ACHN (cell line): ENCODE results near the gene PALLD.

Experiments used
- DNase-seq: peaks from one replicate; pipeline ENCODE4 v3.0.0-alpha.2; 2015
- in situ Hi-C: cut with HindIII; loops from 2 replicates; pipeline ENCODE4 v1.10.0; 2017; ENCODE audit warnings: low sequenced_read_pairs, low pct_ligation_motif_present, low pct_unique_long_range_greater_than_20kb

Gene PALLD

GRCh38 chr4:168541266-168541953 lies 44.6 kb downstream of the PALLD start:
- in situ Hi-C loops, result no loop called here
- peak; percentile 18 for DNase-seq

- in situ Hi-C loops, result no loop called here
- DNase-seq, result no peak
These were observed 52.3 kb downstream of the PALLD start for GRCh38 chr4:168549143-168549542.

- in situ Hi-C loops, result no loop called here
- no peak for DNase-seq
These were observed 53.4 kb downstream of the PALLD start for GRCh38 chr4:168550064-168550766.

- in situ Hi-C loops, result no loop called here
These were observed 54.4 kb downstream of the PALLD start for GRCh38 chr4:168551211-168551610.

GRCh38 chr4:168551945-168552695 lies 55.3 kb downstream of the PALLD start:
- in situ Hi-C loops, result no loop called here
- peak; percentile 48 for DNase-seq

More at GRCh38 chr4:168551211-168551610, 54.4 kb downstream of the PALLD start:
- no peak for DNase-seq

GRCh38 chr4:168553714-168554370 lies 57.0 kb downstream of the PALLD start:
- in situ Hi-C loops, result no loop called here
- no peak for DNase-seq

- no peak for DNase-seq
- in situ Hi-C loops, result no loop called here
These were observed 58.6 kb downstream of the PALLD start for GRCh38 chr4:168555437-168555836.

GRCh38 chr4:168557658-168558057 lies 60.8 kb downstream of the PALLD start:
- in situ Hi-C loops, result no loop called here
- DNase-seq, result no peak

- peak; percentile 66 for DNase-seq
- in situ Hi-C loops, result no loop called here
These were observed 61.7 kb downstream of the PALLD start for GRCh38 chr4:168558599-168558998.

GRCh38 chr4:168560184-168561180 lies 63.6 kb downstream of the PALLD start:
- DNase-seq, result no peak

GRCh38 chr4:168562041-168562571 lies 65.3 kb downstream of the PALLD start:
- in situ Hi-C loops, result no loop called here
- DNase-seq, result peak; percentile 11

More at GRCh38 chr4:168560184-168561180, 63.6 kb downstream of the PALLD start:
- in situ Hi-C loops, result no loop called here

GRCh38 chr4:168564023-168564422 lies 67.2 kb downstream of the PALLD start:
- no peak for DNase-seq
- in situ Hi-C loops, result no loop called here

GRCh38 chr4:168565130-168565529 lies 68.3 kb downstream of the PALLD start:
- no peak for DNase-seq
- in situ Hi-C loops, result no loop called here

GRCh38 chr4:168566726-168567125 lies 69.9 kb downstream of the PALLD start:
- no peak for DNase-seq
- in situ Hi-C loops, result no loop called here

- in situ Hi-C loops, result no loop called here
- DNase-seq, result no peak
These were observed 72.4 kb downstream of the PALLD start for GRCh38 chr4:168569066-168569930.

- in situ Hi-C loops, result no loop called here
- no peak for DNase-seq
These were observed 73.1 kb downstream of the PALLD start for GRCh38 chr4:168569931-168570276.

- in situ Hi-C loops, result no loop called here
- no peak for DNase-seq
These were observed 73.6 kb downstream of the PALLD start for GRCh38 chr4:168570466-168570865.
